CD14-positive monocyte (primary cell): ENCODE data around the gene STUM. TPM values are rescaled to one million over a fixed set of nuclear protein-coding genes. Genes with fewer than 3 reads are reported as not detected.

Experiments
- DNase-seq, 3 donors: peaks; one replicate each; pipeline ENCODE4 v3.0.0-alpha.2; 2011 to 2022
- H2AFZ ChIP-seq: 2 replicates; pipeline ENCODE4 v1.6.0; 2012; ENCODE audit warnings: mild to moderate bottlenecking, low read depth, low read length, inconsistent platforms; ENCODE audit not compliant: insufficient read depth, poor library complexity, severe bottlenecking
- H3K27ac ChIP-seq, 2 donors: 1 replicate in 1 of 2; 2 replicates in 1 of 2; pipeline ENCODE4 v1.5.1; 2012 to 2013; ENCODE audit warnings: low read length in 2 of 2, control low read depth in 1 of 2, inconsistent platforms in 1 of 2, low read depth in 1 of 2, mild to moderate bottlenecking in 1 of 2
- H3K27me3 ChIP-seq, 2 donors: one replicate each; pipeline versions ENCODE4 v1.6.0 to v1.6.1; 2011 to 2013; ENCODE audit warnings: low read length in 2 of 2; ENCODE audit not compliant: control insufficient read depth in 2 of 2, insufficient read depth in 2 of 2
- H3K36me3 ChIP-seq, 2 donors: replicated peaks in 1 of 2; 1 replicate in 1 of 2; 2 replicates in 1 of 2; pipeline versions ENCODE4 v1.5.1 to v1.6.1; 2012 to 2013; ENCODE audit warnings: low read length in 2 of 2, control low read depth in 1 of 2, inconsistent platforms in 1 of 2, mild to moderate bottlenecking in 1 of 2; ENCODE audit not compliant: insufficient read depth in 2 of 2, control insufficient read depth in 1 of 2
- H3K4me1 ChIP-seq, 2 donors: 1 replicate in 1 of 2; 2 replicates in 1 of 2; pipeline versions ENCODE4 v1.5.1 to v1.6.1; 2012 to 2013; ENCODE audit warnings: low read length in 2 of 2, control low read depth in 1 of 2, inconsistent platforms in 1 of 2, mild to moderate bottlenecking in 1 of 2, moderate library complexity in 1 of 2; ENCODE audit not compliant: insufficient read depth in 2 of 2, control insufficient read depth in 1 of 2
- H3K4me2 ChIP-seq: replicated peaks from 2 replicates; pipeline ENCODE3; 2012; ENCODE audit warnings: low read length, moderate library complexity, mild to moderate bottlenecking; ENCODE audit not compliant: poor library complexity, severe bottlenecking; ENCODE audit errors: extremely low read depth
- H3K4me3 ChIP-seq, 3 experiments: fragments of 200-600 bp in 1 of 3; sonication (generic) in 1 of 3; replicated peaks in 1 of 3; 1 replicate in 2 of 3; 2 replicates in 1 of 3; pipeline ENCODE4 v1.5.1; 2011 to 2013; ENCODE audit warnings: low read length in 3 of 3, mild to moderate bottlenecking in 3 of 3, control low read depth in 2 of 3, low read depth in 2 of 3, inconsistent platforms in 1 of 3, moderate library complexity in 1 of 3
- H3K79me2 ChIP-seq: 2 replicates; pipeline ENCODE4 v1.6.0; 2012; ENCODE audit warnings: mild to moderate bottlenecking, control low read depth, inconsistent platforms, low read length, moderate library complexity; ENCODE audit not compliant: insufficient read depth
- H3K9ac ChIP-seq: 2 replicates; pipeline ENCODE4 v1.6.0; 2017; ENCODE audit warnings: low read length, mild to moderate bottlenecking; ENCODE audit not compliant: insufficient read depth, poor library complexity, severe bottlenecking
- H3K9me3 ChIP-seq, 2 donors: replicated peaks in 1 of 2; 1 replicate in 1 of 2; 2 replicates in 1 of 2; pipeline versions ENCODE4 v1.5.1 to v1.6.1; 2012 to 2013; ENCODE audit warnings: low read length in 2 of 2, control low read depth in 1 of 2; ENCODE audit not compliant: control insufficient read depth in 1 of 2, insufficient read depth in 1 of 2
- H4K20me1 ChIP-seq: 2 replicates; pipeline ENCODE4 v1.6.0; 2012; ENCODE audit warnings: mild to moderate bottlenecking, low read length, control low read depth, moderate library complexity; ENCODE audit not compliant: insufficient read depth
- H3K27ac Mint-ChIP-seq, 7 donors: one replicate each; pipeline ENCODE4 v1.8.0; 2020; ENCODE audit warnings: mild to moderate bottlenecking in 7 of 7, mixed read lengths in 7 of 7, moderate library complexity in 6 of 7, inconsistent platforms in 2 of 7
- H3K27me3 Mint-ChIP-seq, 3 donors: one replicate each; pipeline ENCODE4 v1.8.0; 2021 to 2022; ENCODE audit warnings: low read depth in 3 of 3, mild to moderate bottlenecking in 3 of 3, mixed read lengths in 3 of 3, moderate library complexity in 3 of 3, inconsistent platforms in 1 of 3
- H3K36me3 Mint-ChIP-seq, 2 donors: one replicate each; pipeline ENCODE4 v1.8.0; 2020; ENCODE audit warnings: mixed read lengths in 2 of 2, inconsistent platforms in 1 of 2, mild to moderate bottlenecking in 1 of 2
- H3K4me1 Mint-ChIP-seq: one replicate; pipeline ENCODE4 v1.8.0; 2020; ENCODE audit warnings: mild to moderate bottlenecking, mixed read lengths
- H3K4me3 Mint-ChIP-seq, 2 donors: one replicate each; pipeline ENCODE4 v1.8.0; 2020; ENCODE audit warnings: mild to moderate bottlenecking in 2 of 2, mixed read lengths in 2 of 2, moderate library complexity in 1 of 2
- H3K9me3 Mint-ChIP-seq, 7 donors: one replicate each; pipeline ENCODE4 v1.8.0; 2020 to 2022; ENCODE audit warnings: mixed read lengths in 7 of 7, mild to moderate bottlenecking in 6 of 7, moderate library complexity in 6 of 7, inconsistent platforms in 2 of 7
- WGBS: methylation state at CpG from one replicate; pipeline ENCODE4 v1.1.5; 2013; ENCODE audit warnings: missing lambda C conversion rate; ENCODE audit not compliant: insufficient coverage; 5-methylcytosine and 5-hydroxymethylcytosine counted together
- intact Hi-C, 2 donors: fragments of 100-400 bp; cut with micrococcal nuclease; formaldehyde crosslinking; loops; one replicate each; pipeline versions ENCODE4 v1.15.0 to v1.15.1; 2023
- polyA plus RNA-seq, 3 donors: library from polyadenylated mRNA; depleted of rRNA in 1 of 3; unstranded in 2 of 3; stranded (reverse) in 1 of 3; fragments of 300-500 nt in 2 of 3; fragments of >200 nt in 1 of 3; fragmentation: Illumina TruSeq in 2 of 3; gene quantifications; 1 replicate in 2 of 3; 2 replicates in 1 of 3; pipeline ENCODE4 v1.2.3, GENCODE V29; 2012 to 2021
- TF ChIP-seq, protein P1 (sequence below): fragments of 200-600 bp; IDR thresholded peaks from one replicate; pipeline ENCODE4 v1.8.0; 2022; ENCODE audit warnings: antibody characterized with exemption, mild to moderate bottlenecking

The STUM gene
- polyA plus RNA-seq, 3 donors, result not detected

DNA sequence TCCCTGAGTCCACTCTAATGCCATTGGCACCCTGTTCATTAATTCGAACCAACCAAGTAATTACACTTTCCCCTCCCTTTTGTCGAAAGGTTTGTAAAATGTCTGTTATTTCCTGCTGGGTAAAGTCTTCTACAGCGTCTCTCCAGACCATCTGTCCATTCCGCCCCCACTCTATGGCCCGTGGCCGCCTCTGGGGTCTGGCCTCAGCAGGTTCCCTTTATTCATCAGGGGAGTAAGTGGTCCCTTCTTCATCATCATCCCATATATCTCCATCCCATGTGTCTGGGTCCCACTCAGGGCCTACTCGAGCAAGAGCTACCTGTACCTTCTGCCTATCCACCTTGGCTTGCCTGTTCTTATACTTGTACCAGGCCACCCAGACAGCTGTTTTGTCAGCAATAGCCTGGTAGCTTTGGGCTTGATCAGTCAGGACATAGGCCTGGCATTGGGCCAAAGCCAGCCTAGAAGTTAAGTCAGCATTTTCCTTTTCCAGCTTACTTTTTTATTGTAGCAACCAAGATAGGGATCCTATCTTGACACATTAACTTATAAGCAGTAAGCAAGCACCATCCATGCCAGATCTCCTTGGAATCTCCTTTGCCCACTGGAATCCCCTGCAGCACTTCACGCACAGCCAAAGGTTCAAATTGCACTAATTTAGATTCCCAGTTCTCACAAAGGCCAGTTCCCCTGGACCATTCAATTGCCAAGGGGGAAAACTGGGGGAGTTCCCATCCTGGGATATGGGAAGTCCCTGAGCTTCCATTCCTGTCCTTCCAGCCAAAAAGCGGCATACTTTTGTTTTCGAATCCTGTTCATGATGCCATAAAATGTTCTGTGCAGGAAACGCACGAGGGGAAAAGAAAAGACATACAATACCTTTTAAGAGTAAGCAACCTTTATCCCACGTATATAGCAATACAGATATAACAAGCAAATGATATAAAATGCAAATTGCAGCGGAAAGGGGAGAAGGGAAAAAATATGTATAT, 6.6 kb upstream of the STUM start:
- H3K27me3 Mint-ChIP-seq, result peaks cover 5 to 20% (median 15%) of the 10 kb centered on the region in 3 donors
- H3K9ac ChIP-seq, result no peak overlapping the region
- H2AFZ ChIP-seq, result no peak overlapping the region
- H3K36me3 Mint-ChIP-seq, result no peaks in the 10 kb centered on the region
- TF ChIP-seq, protein P1, sequence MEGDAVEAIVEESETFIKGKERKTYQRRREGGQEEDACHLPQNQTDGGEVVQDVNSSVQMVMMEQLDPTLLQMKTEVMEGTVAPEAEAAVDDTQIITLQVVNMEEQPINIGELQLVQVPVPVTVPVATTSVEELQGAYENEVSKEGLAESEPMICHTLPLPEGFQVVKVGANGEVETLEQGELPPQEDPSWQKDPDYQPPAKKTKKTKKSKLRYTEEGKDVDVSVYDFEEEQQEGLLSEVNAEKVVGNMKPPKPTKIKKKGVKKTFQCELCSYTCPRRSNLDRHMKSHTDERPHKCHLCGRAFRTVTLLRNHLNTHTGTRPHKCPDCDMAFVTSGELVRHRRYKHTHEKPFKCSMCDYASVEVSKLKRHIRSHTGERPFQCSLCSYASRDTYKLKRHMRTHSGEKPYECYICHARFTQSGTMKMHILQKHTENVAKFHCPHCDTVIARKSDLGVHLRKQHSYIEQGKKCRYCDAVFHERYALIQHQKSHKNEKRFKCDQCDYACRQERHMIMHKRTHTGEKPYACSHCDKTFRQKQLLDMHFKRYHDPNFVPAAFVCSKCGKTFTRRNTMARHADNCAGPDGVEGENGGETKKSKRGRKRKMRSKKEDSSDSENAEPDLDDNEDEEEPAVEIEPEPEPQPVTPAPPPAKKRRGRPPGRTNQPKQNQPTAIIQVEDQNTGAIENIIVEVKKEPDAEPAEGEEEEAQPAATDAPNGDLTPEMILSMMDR, result no peak
- H3K9me3 Mint-ChIP-seq, result peaks cover 0 to 1% (median 0%) of the 10 kb centered on the region in 7 donors
- WGBS, result 96% methylated on average over 5 of the region's 14 CpGs
- no peaks in the 10 kb centered on the region for H3K4me1 Mint-ChIP-seq
- no peak overlapping the region for H3K27ac Mint-ChIP-seq
- no peak for DNase-seq
- no peaks in the 10 kb centered on the region for H4K20me1 ChIP-seq
- H3K4me2 ChIP-seq, result no peak overlapping the region
- H3K79me2 ChIP-seq, result no peaks in the 10 kb centered on the region
- H3K9me3 ChIP-seq, result no peaks in the 10 kb centered on the region
- intact Hi-C loops, result no loop called here
- H3K36me3 ChIP-seq, result no peaks in the 10 kb centered on the region
- H3K27me3 ChIP-seq, result peaks cover 1 to 5% of the 10 kb centered on the region in 2 donors
- H3K4me3 ChIP-seq, result no peak overlapping the region
- H3K27ac ChIP-seq, result no peak overlapping the region
- no peak overlapping the region for H3K4me3 Mint-ChIP-seq
- H3K4me1 ChIP-seq, result no peaks in the 10 kb centered on the region

DNA sequence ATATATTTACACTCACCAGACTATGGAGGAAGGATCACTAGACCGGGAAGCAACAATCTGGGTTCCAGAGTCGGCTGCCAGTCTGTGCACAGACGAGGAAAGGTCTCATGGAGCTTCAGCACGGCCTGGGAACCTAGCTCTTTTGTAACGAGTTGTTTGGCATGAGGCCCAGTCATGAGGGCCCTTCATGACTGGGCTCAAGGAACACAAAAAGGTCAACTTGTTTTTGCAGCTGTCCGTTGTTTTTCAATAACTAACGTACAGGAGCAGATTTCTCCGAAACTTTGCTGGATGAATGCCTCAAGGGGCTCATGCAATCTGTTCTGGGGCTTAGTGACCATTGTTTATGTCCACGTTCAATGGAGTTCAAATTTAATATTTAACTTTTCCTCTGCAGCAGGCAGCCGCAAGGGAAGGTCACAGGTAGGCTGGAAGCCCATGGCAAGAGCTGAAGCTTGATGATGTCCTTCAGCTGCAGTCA, 5.9 kb upstream of the STUM start:
- H3K36me3 Mint-ChIP-seq, result no peaks in the 10 kb centered on the region
- H3K4me1 Mint-ChIP-seq, result peaks cover 2% of the 10 kb centered on the region
- Histone ChIP-seq H3K36me3 (no peaks in the 10 kb centered on the region), H3K27ac (no peak overlapping the region), H2AFZ (no peak overlapping the region), H3K9ac (no peak overlapping the region), H3K79me2 (no peaks in the 10 kb centered on the region), H3K4me2 (no peak overlapping the region), H3K4me3 (no peak overlapping the region), H4K20me1 (no peaks in the 10 kb centered on the region), H3K4me1 (peaks cover 0 to under 1% of the 10 kb centered on the region in 2 donors), H3K27me3 (peaks cover 8 to 12% of the 10 kb centered on the region in 2 donors), H3K9me3 (no peaks in the 10 kb centered on the region)
- 87% methylated on average over 9 of the region's 10 CpGs for WGBS
- H3K4me3 Mint-ChIP-seq, result no peak overlapping the region
- TF ChIP-seq, protein P1, result no peak
- no peak for DNase-seq
- H3K27ac Mint-ChIP-seq, result no peak overlapping the region
- peaks cover 8 to 22% (median 20%) of the 10 kb centered on the region in 3 donors for H3K27me3 Mint-ChIP-seq
- peaks cover 0 to 1% (median 0%) of the 10 kb centered on the region in 7 donors for H3K9me3 Mint-ChIP-seq
- intact Hi-C loops, result no loop called here
